ENCODE results near the gene DPPA3.

DPPA3 gene

DNA sequence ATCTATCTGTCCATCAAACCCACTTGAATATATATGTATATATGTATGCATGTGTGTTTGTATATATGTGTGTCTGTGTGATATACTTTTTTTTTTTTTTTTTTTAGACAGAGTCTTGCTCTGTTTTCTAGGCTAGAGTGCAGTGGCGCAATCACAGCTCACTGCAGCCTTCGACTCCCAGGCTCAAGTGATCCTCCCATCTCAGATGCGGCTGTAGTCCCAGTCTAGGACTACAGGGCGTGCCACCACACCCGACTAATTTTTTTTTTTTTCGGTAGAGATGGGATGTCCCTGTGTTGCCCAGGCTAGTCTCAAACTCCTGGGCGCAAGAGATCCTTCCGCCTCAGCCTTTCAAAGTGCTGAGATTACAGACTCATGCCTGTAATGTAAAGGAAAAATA, 32.5 kb upstream of the DPPA3 start:
- in situ Hi-C loops (cut with MboI; ENCODE audit: low sequenced_read_pairs, unreplicated experiment): loop anchor here (5.0 kb wide), 1 partner anchor 129 kb away; no protein-coding TSS in a partner anchor
- DNase-seq (ENCODE audit: low spot score): no peak
- TF ChIP-seq, protein P1, sequence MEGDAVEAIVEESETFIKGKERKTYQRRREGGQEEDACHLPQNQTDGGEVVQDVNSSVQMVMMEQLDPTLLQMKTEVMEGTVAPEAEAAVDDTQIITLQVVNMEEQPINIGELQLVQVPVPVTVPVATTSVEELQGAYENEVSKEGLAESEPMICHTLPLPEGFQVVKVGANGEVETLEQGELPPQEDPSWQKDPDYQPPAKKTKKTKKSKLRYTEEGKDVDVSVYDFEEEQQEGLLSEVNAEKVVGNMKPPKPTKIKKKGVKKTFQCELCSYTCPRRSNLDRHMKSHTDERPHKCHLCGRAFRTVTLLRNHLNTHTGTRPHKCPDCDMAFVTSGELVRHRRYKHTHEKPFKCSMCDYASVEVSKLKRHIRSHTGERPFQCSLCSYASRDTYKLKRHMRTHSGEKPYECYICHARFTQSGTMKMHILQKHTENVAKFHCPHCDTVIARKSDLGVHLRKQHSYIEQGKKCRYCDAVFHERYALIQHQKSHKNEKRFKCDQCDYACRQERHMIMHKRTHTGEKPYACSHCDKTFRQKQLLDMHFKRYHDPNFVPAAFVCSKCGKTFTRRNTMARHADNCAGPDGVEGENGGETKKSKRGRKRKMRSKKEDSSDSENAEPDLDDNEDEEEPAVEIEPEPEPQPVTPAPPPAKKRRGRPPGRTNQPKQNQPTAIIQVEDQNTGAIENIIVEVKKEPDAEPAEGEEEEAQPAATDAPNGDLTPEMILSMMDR (IDR thresholded peaks at IDR 0.05; ENCODE audit: borderline replicate concordance, control extremely low read depth, extremely low read depth, insufficient read depth, missing control alignments): no peak

DNA sequence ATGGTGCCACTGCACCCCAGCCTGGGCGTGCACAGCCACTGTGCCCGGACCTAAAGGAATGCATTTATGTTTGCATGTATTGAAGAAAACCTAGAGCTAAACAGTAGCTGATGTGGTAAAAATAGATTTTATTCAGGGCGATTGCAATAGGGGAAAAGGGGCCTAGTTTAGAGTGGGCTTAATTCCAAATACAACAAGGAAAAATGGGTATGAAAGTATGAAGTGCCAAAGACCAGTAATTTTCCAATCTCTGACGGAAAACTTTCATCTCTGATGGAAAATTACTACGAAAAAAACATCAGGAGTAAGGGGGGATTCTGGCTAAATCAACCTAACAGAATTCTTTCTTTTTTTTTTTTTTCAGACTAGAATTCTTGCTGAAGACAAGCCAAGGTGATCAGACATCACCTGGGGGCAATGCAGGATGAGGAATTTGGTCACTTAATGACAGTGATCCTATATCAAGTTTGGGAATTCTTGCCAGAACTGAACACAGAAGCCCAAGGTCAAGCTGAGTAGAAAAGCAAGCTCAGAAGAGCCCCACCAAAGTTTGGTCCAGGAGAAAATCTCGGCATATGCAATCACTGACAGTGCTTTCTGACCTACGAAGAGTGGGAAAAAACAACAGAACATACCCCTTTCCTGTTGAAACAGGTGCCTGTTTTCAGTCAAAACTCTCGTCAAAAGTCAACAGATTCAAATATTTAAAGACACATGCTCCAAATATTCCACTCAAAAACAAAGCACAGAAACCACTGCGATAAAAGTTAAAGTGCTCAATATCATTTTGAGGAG, 31.8 kb upstream of the DPPA3 start:
- TF ChIP-seq, protein P1 (IDR thresholded peaks at IDR 0.05; ENCODE audit: borderline replicate concordance, control extremely low read depth, extremely low read depth, insufficient read depth, missing control alignments): no peak
- in situ Hi-C loops (cut with MboI; ENCODE audit: low sequenced_read_pairs, unreplicated experiment): loop anchor here (5.0 kb wide), 1 partner anchor 128 kb away; no protein-coding TSS in a partner anchor
- no peak for DNase-seq (ENCODE audit: low spot score)

DNA sequence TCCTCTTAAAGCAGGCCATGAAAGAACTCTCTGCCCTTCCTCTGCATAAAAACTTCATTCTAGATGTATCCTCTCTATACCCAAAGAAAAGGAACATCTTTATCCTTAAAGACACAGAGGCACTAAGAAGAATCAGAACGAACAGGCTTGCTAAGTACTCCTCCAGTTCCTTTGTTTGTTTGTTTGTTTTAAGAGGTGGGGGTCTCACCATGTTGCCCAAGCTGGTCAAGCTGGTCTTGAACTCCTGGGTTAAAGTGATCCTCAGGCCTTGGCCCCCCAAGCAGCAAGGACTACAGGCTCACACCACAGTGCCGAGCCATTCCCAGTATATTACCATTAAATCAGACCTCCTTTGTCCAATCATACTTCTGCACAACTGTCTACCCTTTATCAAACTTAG, 29.7 kb upstream of the DPPA3 start:
- DNase-seq (ENCODE audit: low spot score): no peak
- in situ Hi-C loops (cut with MboI; ENCODE audit: low sequenced_read_pairs, unreplicated experiment): no loop called here
- TF ChIP-seq, protein P1 (IDR thresholded peaks at IDR 0.05; ENCODE audit: borderline replicate concordance, control extremely low read depth, extremely low read depth, insufficient read depth, missing control alignments): no peak

DNA sequence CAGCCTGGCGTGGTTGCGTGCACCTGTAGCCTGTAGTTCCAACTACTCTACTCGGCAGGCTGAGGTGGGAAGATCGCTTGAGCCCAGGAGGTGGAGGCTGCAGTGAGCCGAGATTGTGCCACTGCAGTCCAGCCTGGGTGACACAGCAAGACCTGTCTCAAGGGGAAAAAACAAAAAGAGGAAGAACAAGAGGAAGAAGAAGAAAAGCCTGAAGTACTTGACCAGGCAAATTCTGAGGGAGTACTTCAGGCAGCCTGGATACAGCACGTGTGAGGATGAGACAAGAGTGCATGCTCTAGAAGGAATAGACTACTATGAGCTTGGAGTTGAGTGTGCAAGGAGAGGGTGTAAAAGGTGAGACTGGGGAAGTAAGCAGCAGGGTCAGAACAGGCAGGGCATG, 17.4 kb upstream of the DPPA3 start:
- in situ Hi-C loops (cut with MboI; ENCODE audit: low sequenced_read_pairs, unreplicated experiment): no loop called here
- no peak for DNase-seq (ENCODE audit: low spot score)
- TF ChIP-seq, protein P1 (IDR thresholded peaks at IDR 0.05; ENCODE audit: borderline replicate concordance, control extremely low read depth, extremely low read depth, insufficient read depth, missing control alignments): no peak

DNA sequence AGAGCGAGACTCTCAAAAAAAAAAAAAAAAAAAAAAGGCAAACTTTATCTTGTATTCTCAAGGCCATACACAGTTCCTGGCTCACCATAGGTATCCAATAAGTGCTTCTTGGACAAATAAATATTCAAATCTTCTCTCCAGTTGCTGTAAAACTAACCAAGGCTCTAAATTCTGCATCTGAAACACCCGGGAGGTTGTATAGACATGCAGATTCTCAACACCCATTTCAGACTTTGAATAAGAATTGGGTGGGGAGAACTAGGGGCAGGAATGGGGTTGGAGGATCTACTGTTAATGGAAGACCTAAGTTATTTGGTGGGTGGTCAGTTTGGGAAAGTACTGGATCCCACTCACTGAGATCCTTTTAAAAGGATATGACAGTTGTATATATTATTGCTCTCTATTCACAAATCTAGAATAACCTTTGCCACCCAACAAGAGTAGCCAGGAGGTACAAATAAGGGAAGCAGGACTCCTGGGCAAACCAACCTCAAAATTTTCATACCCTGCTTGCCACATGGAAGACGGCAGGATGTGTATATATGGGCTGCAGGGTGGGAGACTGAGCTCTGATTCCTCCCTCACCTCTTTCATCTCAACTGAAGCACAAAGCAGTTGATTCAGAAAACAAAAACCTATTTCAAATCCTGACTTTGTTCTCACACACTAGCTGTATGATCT, 16.5 kb upstream of the DPPA3 start:
- TF ChIP-seq, protein P1 (IDR thresholded peaks at IDR 0.05; ENCODE audit: borderline replicate concordance, control extremely low read depth, extremely low read depth, insufficient read depth, missing control alignments): no peak
- DNase-seq (ENCODE audit: low spot score): no peak
- in situ Hi-C loops (cut with MboI; ENCODE audit: low sequenced_read_pairs, unreplicated experiment): no loop called here

DNA sequence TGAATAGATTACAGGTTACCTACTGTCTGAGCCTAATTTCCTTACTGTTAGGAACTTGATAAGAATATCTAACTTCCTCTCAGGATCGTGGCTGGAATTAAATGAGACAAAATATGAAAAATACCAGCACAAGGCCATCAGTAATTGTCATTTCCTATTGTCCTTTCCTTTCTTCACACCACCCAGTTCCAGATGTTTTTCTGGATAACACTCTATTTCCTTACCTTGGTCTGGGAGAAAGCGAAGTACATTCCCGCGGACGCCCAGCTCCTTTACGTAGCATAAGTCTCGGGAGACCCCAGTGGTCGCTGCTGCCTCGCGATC, 16.0 kb upstream of the DPPA3 start:
- DNase-seq (ENCODE audit: low spot score): no peak
- in situ Hi-C loops (cut with MboI; ENCODE audit: low sequenced_read_pairs, unreplicated experiment): no loop called here
- TF ChIP-seq, protein P1 (IDR thresholded peaks at IDR 0.05; ENCODE audit: borderline replicate concordance, control extremely low read depth, extremely low read depth, insufficient read depth, missing control alignments): no peak

Measured in GM13976 (cell line).